Endodermal cell (in vitro differentiated cells): Measurements from ENCODE around the gene GPR65. TPM values are rescaled to one million over a fixed set of nuclear protein-coding genes. Genes with fewer than 3 reads are reported as not detected.

Source experiments
- DNase-seq: peaks from one replicate; pipeline ENCODE4 v3.0.0-alpha.2; 2017
- H3K27ac ChIP-seq: 2 replicates; pipeline ENCODE4 v1.5.1; 2013; ENCODE audit warnings: mild to moderate bottlenecking, low read depth, low read length, moderate library complexity
- H3K27me3 ChIP-seq: 2 replicates; pipeline ENCODE4 v1.6.1; 2013; ENCODE audit warnings: mild to moderate bottlenecking, low read length, moderate library complexity; ENCODE audit not compliant: insufficient read depth, control insufficient read depth, poor library complexity, severe bottlenecking
- H3K36me3 ChIP-seq: 2 replicates; pipeline ENCODE4 v1.7.0; 2013; ENCODE audit warnings: mild to moderate bottlenecking, low read length, moderate library complexity; ENCODE audit not compliant: control insufficient read depth, insufficient read depth
- H3K4me1 ChIP-seq: one replicate; pipeline ENCODE4 v1.7.0; 2013; ENCODE audit warnings: low read length; ENCODE audit not compliant: control insufficient read depth, insufficient read depth
- H3K4me3 ChIP-seq: 2 replicates; pipeline ENCODE4 v1.5.1; 2013; ENCODE audit warnings: mild to moderate bottlenecking, low read length, moderate library complexity
- H3K9ac ChIP-seq: 2 replicates; pipeline ENCODE4 v1.6.1; 2013; ENCODE audit warnings: mild to moderate bottlenecking, low read length, moderate library complexity; ENCODE audit not compliant: poor library complexity, severe bottlenecking; ENCODE audit errors: extremely low read depth
- H3K9me3 ChIP-seq: 2 replicates; pipeline ENCODE4 v1.6.1; 2013; ENCODE audit warnings: mild to moderate bottlenecking, low read length, moderate library complexity; ENCODE audit not compliant: control insufficient read depth
- H3K27ac Mint-ChIP-seq: 2 replicates; pipeline ENCODE4 v1.8.0; 2020; ENCODE audit warnings: mixed read lengths
- H3K27me3 Mint-ChIP-seq: 2 replicates; pipeline ENCODE4 v1.8.0; 2021; ENCODE audit warnings: mild to moderate bottlenecking, mixed read lengths; ENCODE audit not compliant: insufficient read depth
- H3K36me3 Mint-ChIP-seq: 2 replicates; pipeline ENCODE4 v1.8.0; 2020; ENCODE audit warnings: low read depth, mixed read lengths
- H3K4me1 Mint-ChIP-seq: 2 replicates; pipeline ENCODE4 v1.8.0; 2020; ENCODE audit warnings: mixed read lengths
- H3K4me3 Mint-ChIP-seq: 2 replicates; pipeline ENCODE4 v1.8.0; 2020; ENCODE audit warnings: mild to moderate bottlenecking, moderate library complexity, mixed read lengths
- H3K9me3 Mint-ChIP-seq: 2 replicates; pipeline ENCODE4 v1.8.0; 2020; ENCODE audit warnings: mild to moderate bottlenecking, mixed read lengths
- WGBS, 2 experiments: methylation state at CpG; one replicate each; pipeline versions ENCODE4 v1.1.5 to v1.1.7; 2013; ENCODE audit warnings: missing lambda C conversion rate in 2 of 2, mixed read lengths in 1 of 2; ENCODE audit not compliant: insufficient coverage in 1 of 2, insufficient read length in 1 of 2; 5-methylcytosine and 5-hydroxymethylcytosine counted together
- total RNA-seq, 2 donors: library from RNA; stranded (reverse); fragmentation: NEBNext Ultra II Directional in 1 of 2; extraction: Animal tissue kit (Norgen Biotek cat#: 25700) in 1 of 2; gene quantifications; 2 replicates in 1 of 2; 3 replicates in 1 of 2; pipeline ENCODE4 v1.2.1, GENCODE V29; 2021
- TF ChIP-seq, protein P1 (sequence below): fragments of 200-600 bp; sonication (generic); conservative IDR thresholded peaks from 2 replicates; pipeline ENCODE4 v1.5.0; 2021; ENCODE audit warnings: antibody characterized with exemption, mild to moderate bottlenecking

Gene GPR65
- total RNA-seq, 2 donors from 2014 or later: not detected

DNA sequence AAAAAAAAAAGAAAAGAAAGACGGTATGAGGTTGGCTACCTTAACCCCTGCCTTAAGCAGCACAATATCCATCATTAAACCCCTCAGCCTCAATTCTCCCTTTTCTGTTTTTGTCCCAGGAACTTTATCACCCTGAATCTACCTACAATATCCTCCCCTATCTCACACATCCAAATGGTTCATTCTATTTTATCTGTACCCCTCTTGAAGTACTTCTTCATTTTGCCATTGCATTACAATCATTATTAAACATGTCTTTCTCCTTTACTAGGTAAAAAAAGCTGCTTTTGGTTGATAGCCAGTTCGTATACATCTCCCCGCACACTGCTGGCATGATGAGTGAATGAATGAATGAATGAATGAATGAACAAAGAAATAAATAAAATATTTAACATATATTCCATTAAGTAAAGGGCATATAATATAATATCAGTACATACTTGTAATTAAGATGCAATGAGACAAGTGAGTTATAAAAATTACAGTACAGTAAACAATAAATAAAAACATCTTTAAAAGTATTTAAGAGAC, 364 bp upstream of the GPR65 start:
- H3K9me3 Mint-ChIP-seq: no peaks in the 10 kb centered on the region
- no peak overlapping the region for H3K9ac ChIP-seq

DNA sequence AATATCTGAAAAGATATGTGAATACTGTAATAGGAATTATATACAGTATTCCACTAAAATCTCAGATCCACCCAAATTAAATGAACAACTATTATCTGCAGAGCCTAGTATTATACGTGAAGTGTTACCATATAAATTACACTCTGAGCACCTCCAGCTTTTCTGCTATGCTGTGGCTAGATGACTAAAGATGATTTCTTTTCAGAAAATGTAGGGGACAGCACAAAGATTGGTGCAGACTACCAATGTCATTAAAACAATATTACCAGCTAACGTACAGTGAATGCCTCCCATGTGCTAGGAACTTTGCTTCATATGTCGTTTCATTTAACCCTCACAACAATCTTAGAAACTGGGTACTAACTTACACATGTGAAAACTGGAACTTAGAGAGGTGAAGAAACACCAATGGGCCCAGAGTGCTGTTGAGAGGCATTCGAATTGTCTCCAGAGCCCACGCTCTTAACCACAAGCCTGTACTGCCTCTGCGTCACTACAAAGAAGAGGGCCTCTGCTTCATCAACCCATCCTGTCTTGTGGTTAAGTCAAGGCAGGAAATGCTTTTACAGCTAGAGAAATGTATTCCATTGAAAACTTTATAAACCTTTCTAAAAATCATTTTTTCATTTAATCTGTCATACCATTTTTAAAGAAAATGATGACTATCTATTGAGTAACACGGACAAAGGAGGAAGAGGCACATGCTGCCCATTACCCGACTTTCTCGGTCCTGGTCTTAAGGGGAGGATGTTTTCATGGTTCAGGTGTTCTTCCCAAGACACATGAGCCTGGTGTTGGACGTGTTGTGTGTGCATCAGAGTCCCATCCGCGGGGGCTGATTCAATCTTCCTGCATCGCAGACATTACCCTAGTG, 1.3 kb downstream of the GPR65 start:
- Histone ChIP-seq H3K4me3 (no peak overlapping the region), H3K36me3 (no peaks in the 10 kb centered on the region), H3K4me1 (no peaks in the 10 kb centered on the region), H3K27me3 (no peaks in the 10 kb centered on the region), H3K27ac (no peak overlapping the region), H3K9ac (no peak overlapping the region), H3K9me3 (no peaks in the 10 kb centered on the region)
- Mint-ChIP-seq H3K4me1 (peaks cover 4% of the 10 kb centered on the region), H3K36me3 (no peaks in the 10 kb centered on the region), H3K4me3 (no peak overlapping the region), H3K27ac (no peak overlapping the region), H3K27me3 (no peaks in the 10 kb centered on the region), H3K9me3 (no peaks in the 10 kb centered on the region)
- WGBS, 2 experiments: 95 to 96% methylated on average over 7 to 12 of the region's 13 CpGs
- TF ChIP-seq, protein P1, sequence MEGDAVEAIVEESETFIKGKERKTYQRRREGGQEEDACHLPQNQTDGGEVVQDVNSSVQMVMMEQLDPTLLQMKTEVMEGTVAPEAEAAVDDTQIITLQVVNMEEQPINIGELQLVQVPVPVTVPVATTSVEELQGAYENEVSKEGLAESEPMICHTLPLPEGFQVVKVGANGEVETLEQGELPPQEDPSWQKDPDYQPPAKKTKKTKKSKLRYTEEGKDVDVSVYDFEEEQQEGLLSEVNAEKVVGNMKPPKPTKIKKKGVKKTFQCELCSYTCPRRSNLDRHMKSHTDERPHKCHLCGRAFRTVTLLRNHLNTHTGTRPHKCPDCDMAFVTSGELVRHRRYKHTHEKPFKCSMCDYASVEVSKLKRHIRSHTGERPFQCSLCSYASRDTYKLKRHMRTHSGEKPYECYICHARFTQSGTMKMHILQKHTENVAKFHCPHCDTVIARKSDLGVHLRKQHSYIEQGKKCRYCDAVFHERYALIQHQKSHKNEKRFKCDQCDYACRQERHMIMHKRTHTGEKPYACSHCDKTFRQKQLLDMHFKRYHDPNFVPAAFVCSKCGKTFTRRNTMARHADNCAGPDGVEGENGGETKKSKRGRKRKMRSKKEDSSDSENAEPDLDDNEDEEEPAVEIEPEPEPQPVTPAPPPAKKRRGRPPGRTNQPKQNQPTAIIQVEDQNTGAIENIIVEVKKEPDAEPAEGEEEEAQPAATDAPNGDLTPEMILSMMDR: no peak
- no peak for DNase-seq

More for the DNA sequence above, 364 bp upstream of the GPR65 start:
- no peak overlapping the region for H3K4me3 Mint-ChIP-seq
- peaks cover 4% of the 10 kb centered on the region for H3K4me1 Mint-ChIP-seq
- H3K36me3 Mint-ChIP-seq: no peaks in the 10 kb centered on the region
- H3K36me3 ChIP-seq: no peaks in the 10 kb centered on the region
- H3K9me3 ChIP-seq: no peaks in the 10 kb centered on the region
- 100% methylated on average over 1 of the region's 3 CpGs; no CpG with 5 or more reads in 1 of the 2 experiments for WGBS, 2 experiments
- TF ChIP-seq, protein P1: no peak
- no peaks in the 10 kb centered on the region for H3K4me1 ChIP-seq
- DNase-seq: no peak
- no peaks in the 10 kb centered on the region for H3K27me3 Mint-ChIP-seq
- no peak overlapping the region for H3K27ac ChIP-seq
- H3K27me3 ChIP-seq: no peaks in the 10 kb centered on the region
- H3K4me3 ChIP-seq: no peak overlapping the region
- no peak overlapping the region for H3K27ac Mint-ChIP-seq

DNA sequence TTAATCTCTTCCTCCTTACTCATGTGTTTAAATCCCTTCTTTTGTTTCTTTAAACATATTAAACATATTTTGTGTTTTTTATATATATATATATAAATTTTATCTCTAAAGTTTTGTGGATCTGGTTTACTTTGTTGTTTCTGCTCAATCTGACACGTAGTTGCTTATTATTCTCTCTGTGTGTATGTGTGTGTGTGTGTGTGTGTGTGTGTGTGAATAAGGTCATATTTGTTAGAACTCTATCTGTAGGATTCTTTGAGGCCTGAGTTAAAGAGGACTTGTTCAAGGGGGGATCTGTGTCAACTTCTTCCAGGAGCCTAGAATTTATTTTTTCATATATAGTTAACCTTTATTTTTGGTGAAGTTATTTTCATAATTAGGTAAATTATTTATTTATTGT, 2.7 kb downstream of the GPR65 start:
- Histone ChIP-seq H3K4me1 (no peaks in the 10 kb centered on the region), H3K27me3 (no peaks in the 10 kb centered on the region), H3K36me3 (no peaks in the 10 kb centered on the region), H3K9ac (no peak overlapping the region), H3K4me3 (no peak overlapping the region), H3K9me3 (no peaks in the 10 kb centered on the region), H3K27ac (no peak overlapping the region)
- H3K4me1 Mint-ChIP-seq: no peaks in the 10 kb centered on the region
- H3K36me3 Mint-ChIP-seq: no peaks in the 10 kb centered on the region
- DNase-seq: no peak
- 100% methylated on average over 1 of the region's 1 CpG for WGBS, 2 experiments
- H3K27ac Mint-ChIP-seq: no peak overlapping the region
- TF ChIP-seq, protein P1: no peak
- H3K9me3 Mint-ChIP-seq: no peaks in the 10 kb centered on the region
- H3K27me3 Mint-ChIP-seq: no peaks in the 10 kb centered on the region
- H3K4me3 Mint-ChIP-seq: no peak overlapping the region
